Cardiac ventricle fibroblast (primary cell): ENCODE measurements around the gene RNF168. TPM values are rescaled to one million over a fixed set of nuclear protein-coding genes. Genes with fewer than 3 reads are reported as not detected.

ENCODE experiments used
- total RNA-seq: library from RNA; depleted of rRNA; stranded (reverse); fragments of >200 nt; gene quantifications from 2 replicates; pipeline ENCODE4 v1.2.3, GENCODE V29; 2015

Gene RNF168
- 14.0 and 14.9 TPM in 2 replicates for total RNA-seq

GRCh38 chr3:196503196-196504076 lies at the start of gene RNF168:
TSS of gene RNF168 (minus strand) at chr3:196503768. CDS start at chr3:196503173, 595 bp downstream.

GRCh38 chr3:196514913-196515621 lies 11.5 kb upstream of the RNF168 start, which contains the start of gene SMCO1:
TSS of gene SMCO1 (minus strand) at chr3:196515346. CDS start at chr3:196515209, 137 bp downstream.

GRCh38 chr3:196432137-196432879 lies 71.3 kb downstream of the RNF168 start, which contains the start of gene UBXN7:
TSS of gene UBXN7 (minus strand) at chr3:196432427. CDS start at chr3:196432399, 28 bp downstream.

Other genes starting within 250 kb of the RNF168 start
- gene PCYT1A, start 216.0 kb downstream of the RNF168 start, total RNA-seq = 40.6 and 64.1 TPM in 2 replicates
- 5.5 and 15.9 TPM in 2 replicates for gene DYNLT2B, start 185.5 kb downstream of the RNF168 start, total RNA-seq
- not detected in 2 replicates for gene TM4SF19, start 165.4 kb downstream of the RNF168 start, total RNA-seq
- 19.7 and 21.7 TPM in 2 replicates for gene UBXN7, start 71.3 kb downstream of the RNF168 start, total RNA-seq
- not detected in 2 replicates for gene SMCO1, start 11.6 kb upstream of the RNF168 start, total RNA-seq
- gene WDR53, start 64.8 kb upstream of the RNF168 start, total RNA-seq = 3.2 and 4.9 TPM in 2 replicates
- 4.4 and 5.9 TPM in 2 replicates for gene FBXO45, start 64.9 kb upstream of the RNF168 start, total RNA-seq
- gene NRROS, start 135.9 kb upstream of the RNF168 start, total RNA-seq = 0.59 and 1.5 TPM in 2 replicates
- gene CEP19, start 208.5 kb upstream of the RNF168 start, total RNA-seq = 3.2 and 4.7 TPM in 2 replicates
- 19.4 and 27.7 TPM in 2 replicates for gene PIGX, start 208.6 kb upstream of the RNF168 start, total RNA-seq
- 32.6 and 32.9 TPM in 2 replicates for gene PAK2, start 236.1 kb upstream of the RNF168 start, total RNA-seq